ENCODE measurements around the gene NEBL.

The NEBL gene

GRCh38 chr10:20856484-20856883, 40.6 kb downstream of the NEBL start:
- no peak for DNase-seq

- no peak for DNase-seq
Measured at GRCh38 chr10:20855398-20856038, 41.6 kb downstream of the NEBL start.

DNA sequence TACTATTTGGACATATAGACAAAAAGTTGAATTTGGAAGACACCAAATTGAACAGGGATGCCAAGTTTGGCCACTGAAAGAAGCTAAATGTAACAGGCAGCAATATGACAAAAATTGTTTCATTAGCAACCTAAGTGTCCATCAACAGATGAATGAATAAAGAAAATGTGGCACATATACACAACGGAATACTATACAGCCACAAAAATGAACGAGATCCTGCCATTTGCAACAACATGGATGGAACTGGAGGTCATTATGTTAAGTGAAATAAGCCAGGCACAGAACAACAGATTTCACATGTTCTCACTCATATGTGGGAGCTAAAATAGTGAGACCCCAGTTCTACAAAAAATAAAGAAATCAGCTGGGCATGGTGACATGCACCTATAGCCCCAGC, 43.8 kb downstream of the NEBL start:
- no peak for DNase-seq

DNA sequence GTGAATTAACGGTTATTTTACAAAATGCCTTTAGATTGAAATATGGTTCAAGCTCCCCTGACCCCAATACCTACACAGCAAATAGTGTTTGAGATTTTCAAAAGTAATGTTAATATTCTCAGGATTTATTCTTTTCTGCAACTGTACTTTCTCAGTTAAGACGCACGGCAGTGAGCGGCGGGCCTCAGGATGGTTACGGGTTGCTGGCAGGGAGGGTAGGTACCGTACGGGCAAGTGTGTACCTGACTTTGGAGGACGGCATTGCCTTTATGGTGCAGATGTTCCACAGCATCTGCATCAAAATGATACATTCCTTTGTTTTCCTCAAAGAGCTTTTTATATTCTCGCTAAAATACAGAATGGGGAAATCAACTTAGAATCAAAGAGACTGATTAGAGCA, 44.8 kb downstream of the NEBL start:
- no peak for DNase-seq

GRCh38 chr10:20847512-20847911, 49.6 kb downstream of the NEBL start:
- DNase-seq, result no peak

DNA sequence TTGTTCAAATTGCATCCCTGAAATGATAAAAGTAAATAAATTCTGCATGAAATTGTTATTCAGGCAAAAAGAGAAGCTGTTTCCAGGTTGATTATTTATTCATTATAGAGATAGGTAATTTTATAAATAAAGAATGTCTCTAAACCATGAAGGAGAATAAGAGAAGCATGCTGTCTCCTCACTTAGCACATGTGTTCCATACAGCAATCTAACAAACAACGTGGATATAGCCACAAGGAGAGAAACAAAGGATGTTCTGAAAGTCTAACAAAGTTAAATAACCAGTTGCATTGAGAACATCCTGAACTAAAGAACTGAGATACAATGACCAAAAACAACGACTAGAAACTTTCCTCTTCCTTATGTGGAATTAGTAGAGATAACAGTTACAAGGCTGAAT, 50.8 kb downstream of the NEBL start:
- no peak for DNase-seq

GRCh38 chr10:20841419-20841818, 55.7 kb downstream of the NEBL start:
- no peak for DNase-seq

DNA sequence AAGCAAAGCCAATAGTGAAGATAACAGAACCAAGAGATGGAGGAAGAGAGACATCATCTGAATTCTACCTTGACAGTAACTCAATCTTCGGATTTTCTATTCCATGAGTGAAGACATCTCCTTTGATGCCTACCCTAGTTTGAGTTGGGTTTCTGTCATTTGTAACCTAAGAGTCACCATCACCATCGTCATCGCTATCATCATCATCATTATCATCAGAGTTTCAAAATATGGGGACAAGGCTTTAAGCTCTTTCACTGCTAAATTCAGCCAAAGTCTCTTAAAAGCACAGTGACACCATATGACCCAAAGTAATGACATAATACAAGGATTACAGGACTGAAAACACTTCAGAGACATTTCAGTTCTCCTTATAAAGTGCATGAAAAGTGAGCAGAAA, 57.2 kb downstream of the NEBL start:
- DNase-seq, result no peak

DNA sequence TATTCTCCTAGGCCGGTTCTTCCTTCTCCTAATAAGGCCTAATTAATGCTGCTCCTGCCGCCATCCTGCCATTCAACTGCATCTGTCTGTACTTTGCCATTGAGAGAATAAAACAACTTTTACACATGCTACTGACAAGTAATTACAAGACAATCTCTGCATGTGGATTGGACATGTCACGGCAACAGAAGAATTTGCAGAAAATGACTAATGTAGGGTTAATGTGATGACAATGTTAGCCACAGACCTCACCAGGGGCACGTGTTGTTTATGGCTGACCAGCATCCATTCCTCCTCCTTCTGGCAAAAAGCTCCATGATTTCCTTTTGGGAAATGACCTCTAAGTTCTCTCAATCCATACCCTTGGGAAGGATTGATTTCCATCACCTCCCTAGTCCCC, 58.0 kb downstream of the NEBL start:
- DNase-seq, result no peak

DNA sequence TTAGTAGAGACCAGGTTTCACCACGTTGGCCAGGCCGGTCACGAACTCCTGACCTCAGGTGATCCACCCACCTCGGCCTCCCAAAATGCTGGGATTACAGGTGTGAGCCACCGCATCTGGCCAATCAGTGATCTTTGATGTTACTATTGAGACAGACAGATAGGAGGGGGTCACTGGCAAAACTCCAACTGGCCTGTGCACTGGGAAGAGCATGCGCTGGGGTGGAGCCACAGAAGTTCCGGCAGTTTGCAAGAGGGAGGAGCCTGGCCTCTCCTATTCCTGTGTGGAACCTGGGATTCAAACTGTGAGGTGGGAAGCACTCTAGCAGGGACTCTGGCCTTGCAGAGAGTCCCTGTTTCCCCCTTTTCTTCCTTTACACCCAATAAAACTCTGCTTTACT, 60.7 kb downstream of the NEBL start:
- no peak for DNase-seq

DNA sequence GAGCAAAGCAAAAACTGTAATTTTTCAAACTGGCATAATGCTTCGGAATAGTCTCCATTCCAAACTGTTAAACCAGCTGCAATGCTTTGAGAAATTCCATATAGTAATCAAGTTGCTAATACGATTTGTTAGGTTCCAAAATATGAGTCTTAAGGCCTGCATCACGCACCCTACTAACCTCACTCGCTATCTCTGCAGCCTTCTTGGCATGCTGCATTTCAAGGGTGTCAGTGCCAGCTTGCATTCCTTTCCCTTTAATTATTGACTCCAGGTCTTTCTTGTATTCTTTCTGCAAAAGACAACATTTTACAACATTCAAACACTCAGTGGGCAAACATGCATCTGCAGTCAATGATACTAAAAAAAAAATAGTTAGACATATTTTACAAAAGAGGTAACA, 61.8 kb downstream of the NEBL start:
- DNase-seq, result no peak

GRCh38 chr10:20834825-20835224, 62.3 kb downstream of the NEBL start:
- no peak for DNase-seq

GRCh38 chr10:20822825-20823224, 74.3 kb downstream of the NEBL start:
- DNase-seq, result no peak

DNA sequence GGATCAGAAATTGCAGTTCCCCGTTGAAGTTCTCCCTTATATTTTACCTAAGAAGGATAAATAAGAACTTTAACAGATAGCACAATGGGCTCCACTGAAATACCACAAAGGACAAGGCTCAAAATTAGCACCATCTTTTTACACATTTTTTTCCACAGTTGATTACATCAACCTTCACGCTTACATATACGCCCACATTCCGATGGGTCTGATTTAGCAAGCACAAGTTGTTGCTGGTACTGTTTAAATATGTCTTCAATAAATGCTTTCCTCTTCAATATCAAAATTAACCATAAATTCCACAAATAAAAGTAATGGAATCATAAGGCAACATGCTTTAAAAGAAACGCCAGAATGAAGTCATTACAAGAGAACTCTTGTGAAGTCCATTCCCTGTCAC, 79.5 kb downstream of the NEBL start:
- no peak for DNase-seq

- no peak for DNase-seq
Measured at GRCh38 chr10:20817116-20817515, 80.0 kb downstream of the NEBL start.

DNA sequence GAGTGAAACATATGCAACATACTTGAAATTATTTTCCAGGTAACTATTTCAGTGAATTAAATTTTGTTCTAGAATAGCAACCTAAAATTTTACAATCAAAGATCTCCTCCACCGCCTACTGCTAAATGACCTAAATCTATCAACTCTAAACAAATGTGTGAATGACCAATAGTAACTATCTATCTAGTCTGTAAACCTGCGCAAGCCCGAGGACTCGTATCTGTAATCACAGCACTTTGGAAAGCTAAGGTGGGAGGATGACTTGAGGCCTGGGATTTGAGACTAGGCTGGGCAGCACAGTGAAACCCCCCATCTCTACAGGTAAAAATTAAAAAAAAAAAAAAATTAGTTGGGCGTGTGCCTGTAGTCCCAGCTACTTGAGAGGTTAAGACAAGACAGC, 83.0 kb downstream of the NEBL start:
- no peak for DNase-seq

- no peak for DNase-seq
Measured at GRCh38 chr10:20811131-20811530, 86.0 kb downstream of the NEBL start.

DNA sequence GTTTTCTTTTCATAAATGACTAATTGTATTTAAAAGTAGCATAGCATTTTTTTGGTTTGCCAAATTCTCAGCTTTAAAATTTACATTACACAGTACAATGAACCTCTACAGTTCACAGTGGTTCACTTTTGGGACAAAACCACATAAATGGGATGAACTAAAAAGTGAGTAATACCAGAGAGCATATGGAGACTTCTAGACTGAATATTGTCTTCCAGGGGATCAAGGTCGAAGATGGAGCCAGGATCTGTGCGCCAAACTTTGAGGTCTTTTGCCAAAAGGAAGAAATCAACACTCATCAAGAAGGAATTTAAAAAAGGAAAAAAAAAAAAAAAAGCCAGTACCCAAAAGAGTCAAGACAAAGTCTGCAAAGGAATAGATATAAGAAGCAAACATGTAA, 87.5 kb downstream of the NEBL start:
- no peak for DNase-seq

DNA sequence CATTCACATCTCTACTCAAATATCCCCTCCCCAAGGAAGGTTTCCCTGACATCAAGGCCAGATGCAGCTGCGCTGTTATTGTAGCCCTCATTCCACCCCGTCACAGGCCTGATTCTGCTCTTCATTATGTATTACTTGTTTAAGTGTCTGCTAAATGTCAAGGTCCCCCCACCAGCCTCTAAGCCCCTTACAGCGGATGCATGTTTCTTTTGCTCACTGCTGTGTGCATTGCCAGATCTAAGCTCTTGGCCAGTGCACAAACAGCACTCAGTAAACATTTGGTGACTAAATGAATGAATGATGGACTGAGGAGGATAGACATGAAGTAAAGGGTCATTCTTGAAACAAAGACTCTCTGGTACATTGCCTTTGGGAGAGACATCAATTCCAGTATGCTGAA, 90.6 kb downstream of the NEBL start:
- no peak for DNase-seq

DNA sequence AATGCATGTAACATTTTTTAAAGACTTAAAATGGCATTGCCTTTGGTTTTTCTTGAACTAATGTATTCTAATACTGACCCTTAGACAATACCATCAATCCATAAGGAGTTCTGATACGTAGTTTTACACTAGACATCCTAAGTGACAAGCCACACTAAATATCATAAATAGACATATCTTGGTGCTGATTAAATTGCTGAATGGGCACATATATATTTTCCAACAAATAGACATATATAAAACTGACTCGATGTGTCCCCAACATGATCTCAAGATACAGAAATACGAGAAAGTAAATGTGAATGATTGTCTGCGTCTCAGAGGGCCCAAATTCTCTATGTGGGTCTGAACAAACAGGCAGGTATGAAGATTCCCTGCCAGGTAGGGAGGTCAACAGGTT, 99.8 kb downstream of the NEBL start:
- no peak for DNase-seq

- no peak for DNase-seq
Measured at GRCh38 chr10:20795391-20795790, 101.7 kb downstream of the NEBL start.

GRCh38 chr10:20785174-20785573, 111.9 kb downstream of the NEBL start:
- no peak for DNase-seq

DNA sequence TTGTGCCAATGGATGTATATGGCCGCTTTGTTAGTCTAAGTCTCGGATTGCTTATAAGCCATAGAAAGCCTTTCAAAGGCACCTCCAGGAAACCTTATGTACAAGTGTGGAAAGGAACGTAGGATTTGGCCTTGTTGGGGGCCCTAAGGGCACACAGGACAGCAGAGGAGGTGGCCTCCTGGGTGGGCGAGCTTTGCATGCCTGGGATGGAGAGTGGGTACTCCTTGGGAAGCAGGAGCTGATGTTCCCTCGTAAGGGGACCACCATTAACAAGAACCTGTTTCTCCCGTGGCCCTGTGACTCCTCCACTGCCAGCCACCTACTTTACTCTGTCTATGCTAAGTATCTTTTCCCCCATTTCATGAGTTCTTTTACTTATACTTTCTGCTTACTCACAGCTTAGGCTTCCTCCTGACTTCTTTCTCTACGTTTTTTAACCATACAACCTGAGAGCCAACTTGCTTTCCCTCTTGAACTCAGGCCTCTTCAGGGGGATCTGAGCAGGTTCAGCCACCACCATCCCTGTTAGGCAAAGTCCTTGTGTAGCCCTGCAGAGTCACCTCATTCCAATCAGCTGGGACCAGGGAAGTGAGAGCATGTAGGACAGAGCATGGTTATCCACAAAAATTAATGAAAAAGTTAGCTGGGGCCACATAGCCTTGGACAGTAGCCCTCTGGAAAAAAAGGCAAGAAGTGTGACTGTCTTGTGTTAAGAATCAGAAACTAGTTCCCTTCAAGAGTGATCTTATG, 118.9 kb downstream of the NEBL start:
- DNase-seq, result no peak

GRCh38 chr10:20776384-20777118, 120.6 kb downstream of the NEBL start:
- DNase-seq, result no peak
